NOMO-1 (cell line): ENCODE measurements around the gene TBCK.
"Not testable (repeated sequence)": the region's sequence is repeated elsewhere in the genome, so short reads cannot be mapped to it uniquely, and the experiment has no call there.

Experiments used
- DNase-seq, 2 experiments: peaks; one replicate each; lab custom pipeline; 2025; ENCODE audit not compliant: unreplicated experiment in 2 of 2; lab: John Stamatoyannopoulos, UW

TBCK gene

GRCh38 chr4:106323119-106323518 is 7.1 kb upstream of the TBCK start:
- no peak for DNase-seq

DNA sequence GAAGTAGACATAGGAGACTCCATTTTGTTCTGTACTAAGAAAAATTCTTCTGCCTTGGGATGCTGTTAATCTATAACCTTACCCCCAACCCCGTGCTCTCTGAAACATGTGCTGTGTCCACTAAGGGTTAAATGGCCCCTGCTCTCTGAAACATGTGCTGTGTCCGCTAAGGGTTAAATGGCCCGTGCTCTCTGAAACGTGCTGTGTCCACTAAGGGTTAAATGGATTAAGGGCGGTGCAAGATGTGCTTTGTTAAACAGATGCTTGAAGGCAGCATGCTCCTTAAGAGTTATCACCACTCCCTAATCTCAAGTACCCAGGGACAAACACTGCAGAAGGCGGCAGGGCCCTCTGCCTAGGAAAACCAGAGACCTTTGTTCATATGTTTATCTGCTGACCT is 5.8 kb upstream of the TBCK start:
- DNase-seq, result not testable (repeated sequence)

- DNase-seq, result not testable (repeated sequence)
Observed at GRCh38 chr4:106321168-106321567, 5.2 kb upstream of the TBCK start.

- no peak for DNase-seq
Observed at GRCh38 chr4:106320235-106320634, 4.2 kb upstream of the TBCK start.

GRCh38 chr4:106318511-106318910 is 2.5 kb upstream of the TBCK start:
- no peak for DNase-seq

DNA sequence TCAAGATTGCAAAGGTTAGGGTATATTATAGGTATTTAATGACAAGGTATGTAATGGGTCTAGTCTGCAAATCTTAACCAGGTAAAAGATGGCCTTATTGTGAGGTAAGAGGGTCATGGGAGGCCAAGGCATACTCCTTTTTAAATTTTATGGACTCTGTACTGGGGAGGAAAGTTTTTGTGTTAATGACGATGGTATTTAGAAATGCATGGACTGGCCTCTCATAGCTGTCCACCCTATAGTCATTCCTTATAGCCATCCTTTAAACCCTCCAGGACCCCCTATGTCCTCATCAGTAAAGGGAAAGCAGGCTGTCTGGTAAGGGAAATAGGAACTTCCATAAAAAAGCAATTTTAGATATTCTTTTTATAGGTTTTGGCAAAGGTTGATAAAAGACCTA is 1.8 kb upstream of the TBCK start:
- DNase-seq, result no peak

- DNase-seq, result peak in 1 of 2 experiments; percentile 49
Observed at GRCh38 chr4:106316773-106317409, 882 bp upstream of the TBCK start.

- DNase-seq, result peak; percentile 45 to 50
Observed at GRCh38 chr4:106315476-106315967, 487 bp downstream of the TBCK start.

- no peak for DNase-seq
Observed at GRCh38 chr4:106314960-106315359, 1.0 kb downstream of the TBCK start.

- no peak for DNase-seq
Observed at GRCh38 chr4:106312997-106313522, 2.9 kb downstream of the TBCK start.

DNA sequence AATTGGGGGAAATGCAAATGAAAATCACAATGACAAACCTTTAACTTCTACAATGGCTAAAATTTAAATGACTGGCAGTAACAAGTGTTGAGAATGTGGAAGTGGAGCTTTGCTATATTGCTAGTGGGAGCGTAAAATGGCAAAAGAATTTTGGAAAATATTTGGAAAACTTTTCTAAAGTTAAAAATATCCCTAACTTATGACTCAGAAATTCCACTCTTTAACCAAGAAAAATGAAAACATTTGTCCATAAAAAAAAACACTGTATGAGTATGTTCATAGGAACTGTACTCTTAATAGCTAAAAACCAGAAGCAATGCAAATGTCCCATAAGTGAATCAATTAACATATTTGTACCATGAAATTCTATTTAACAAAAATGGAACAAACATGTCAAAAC is 3.6 kb downstream of the TBCK start:
- DNase-seq, result no peak

- no peak for DNase-seq
Observed at GRCh38 chr4:106306561-106306960, 9.4 kb downstream of the TBCK start.

DNA sequence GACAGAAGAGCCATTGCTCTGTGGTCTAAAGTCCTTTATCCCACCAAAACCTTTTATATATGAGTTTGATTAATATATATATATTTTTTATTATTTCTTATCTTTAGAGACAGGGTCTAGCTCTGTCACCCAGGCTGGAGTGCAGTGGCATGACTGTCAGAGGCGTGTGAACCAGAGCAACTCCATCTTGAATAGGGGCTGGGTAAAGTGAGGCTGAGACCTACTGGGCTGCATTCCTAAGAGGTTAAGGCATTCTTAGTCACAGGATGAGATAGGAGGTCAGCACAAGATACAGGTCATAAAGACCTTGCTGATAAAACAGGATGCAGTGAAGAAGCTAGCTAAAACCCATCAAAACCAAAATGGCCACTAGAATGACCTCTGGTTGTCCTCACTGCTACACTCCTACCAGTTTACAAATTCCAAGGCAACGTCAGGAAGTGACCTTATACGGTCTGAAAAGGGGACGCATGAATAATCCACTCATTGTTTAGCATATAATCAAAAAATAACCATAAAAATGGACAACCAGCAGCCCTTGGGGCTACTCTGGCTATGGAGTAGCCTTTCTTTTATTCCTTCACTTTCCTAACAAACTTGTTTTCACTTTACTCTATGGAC is 10.5 kb downstream of the TBCK start:
- DNase-seq, result no peak

DNA sequence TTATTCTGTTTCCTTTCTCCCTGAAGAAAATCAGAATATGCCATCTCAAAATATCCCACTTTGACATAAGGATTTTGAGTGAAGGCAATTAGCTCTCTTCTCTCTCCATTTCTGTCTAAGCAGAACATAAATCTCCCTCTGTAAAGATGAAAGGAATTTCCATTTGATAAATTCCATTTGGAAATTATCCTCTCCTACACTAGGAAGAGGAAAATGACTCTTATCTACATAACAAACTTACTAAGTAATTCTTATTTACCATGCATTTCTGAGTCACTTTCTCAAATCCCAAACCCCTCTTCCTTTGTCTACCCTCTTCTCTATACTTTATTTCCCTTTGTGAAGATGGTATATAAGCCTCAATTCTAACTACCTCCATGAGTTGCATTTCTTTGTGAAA is 11.4 kb downstream of the TBCK start:
- no peak for DNase-seq

DNA sequence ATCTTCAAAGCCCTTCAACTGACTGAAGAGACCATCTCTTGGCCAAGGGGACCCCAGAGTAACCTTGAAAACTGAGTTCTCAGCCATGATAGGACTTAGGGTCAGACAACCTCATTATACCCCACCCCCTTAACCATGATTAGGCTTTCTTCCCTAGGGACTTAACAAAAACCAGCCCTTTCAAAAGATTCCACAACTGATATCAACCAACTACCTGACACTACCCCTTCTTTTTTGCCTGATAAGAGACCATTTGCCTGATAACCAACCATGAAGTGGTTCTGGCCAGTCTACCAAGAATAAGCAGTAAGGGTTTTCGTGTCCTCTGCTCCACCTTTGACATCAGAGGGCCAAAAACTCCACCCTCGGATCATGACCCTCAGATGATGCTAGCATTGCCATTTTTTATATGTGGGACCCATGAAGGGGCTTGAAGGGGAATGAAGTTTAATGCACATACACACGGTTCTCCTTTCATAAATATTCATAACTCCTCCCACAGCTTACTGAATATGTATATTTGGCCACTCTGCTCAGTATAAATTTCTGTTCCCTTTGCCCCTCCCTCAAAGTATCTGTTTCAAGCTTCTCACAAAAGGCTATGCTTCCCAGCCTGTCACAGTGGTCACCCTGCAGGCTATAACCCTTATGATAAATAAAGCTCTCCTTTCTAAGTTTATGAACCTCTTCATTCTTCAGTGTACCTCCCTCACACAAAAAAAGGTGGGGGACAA is 12.3 kb downstream of the TBCK start:
- DNase-seq, result no peak

DNA sequence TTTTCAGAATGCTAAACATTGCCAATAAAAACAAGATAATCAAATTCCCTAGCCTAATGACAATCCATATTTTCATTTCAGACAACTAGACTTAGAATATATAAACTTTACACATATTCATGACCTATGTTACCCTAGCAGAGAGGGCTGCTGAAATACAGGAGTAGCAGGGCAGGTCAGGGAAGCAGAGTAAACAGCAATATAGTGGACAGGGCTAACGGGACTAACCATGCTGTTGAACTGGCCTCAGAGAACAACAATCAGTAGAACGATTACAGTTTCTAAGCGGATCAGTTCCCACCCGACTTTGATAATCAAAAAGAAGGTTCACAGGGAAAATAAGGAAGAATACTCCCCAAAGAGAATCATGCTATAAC is 14.0 kb downstream of the TBCK start:
- DNase-seq, result no peak

GRCh38 chr4:106301393-106302061 is 14.5 kb downstream of the TBCK start:
- DNase-seq, result no peak

GRCh38 chr4:106299977-106300376 is 16.0 kb downstream of the TBCK start:
- DNase-seq, result no peak

DNA sequence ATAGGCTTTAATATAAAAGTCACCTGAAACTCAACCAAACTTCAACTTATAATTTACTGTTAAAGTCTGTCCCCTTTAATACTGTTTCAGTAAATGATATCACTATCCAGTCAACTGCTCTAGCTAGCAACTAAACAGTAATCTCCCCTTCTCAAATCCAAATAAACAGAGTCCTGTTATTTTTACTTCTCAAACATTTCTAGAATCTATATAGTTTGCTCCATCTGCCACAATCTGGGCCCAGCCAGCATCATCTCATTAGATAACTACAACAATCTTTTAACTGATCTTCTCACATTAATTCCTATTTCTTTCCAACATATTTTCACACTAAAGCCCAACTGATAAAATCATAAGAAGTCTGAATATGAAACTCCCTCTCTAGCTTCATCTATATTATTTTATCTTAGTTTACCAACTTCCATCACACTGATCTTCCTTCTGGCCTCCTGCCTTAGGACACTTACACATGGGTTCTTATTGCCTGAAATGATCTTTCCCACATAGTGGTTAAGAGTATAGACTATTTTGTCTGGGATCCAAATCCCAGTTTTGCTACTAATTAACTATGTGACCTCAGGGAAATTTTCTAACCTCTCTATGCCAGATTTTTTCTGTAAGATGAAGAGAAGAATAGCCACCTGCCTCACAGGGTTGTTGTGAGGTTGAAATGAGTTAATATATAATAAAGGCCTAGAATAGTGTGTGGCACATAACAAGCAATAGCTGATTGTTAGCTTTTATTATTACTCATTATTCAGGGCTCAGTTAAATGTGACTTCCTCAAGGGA is 18.6 kb downstream of the TBCK start:
- DNase-seq, result no peak

DNA sequence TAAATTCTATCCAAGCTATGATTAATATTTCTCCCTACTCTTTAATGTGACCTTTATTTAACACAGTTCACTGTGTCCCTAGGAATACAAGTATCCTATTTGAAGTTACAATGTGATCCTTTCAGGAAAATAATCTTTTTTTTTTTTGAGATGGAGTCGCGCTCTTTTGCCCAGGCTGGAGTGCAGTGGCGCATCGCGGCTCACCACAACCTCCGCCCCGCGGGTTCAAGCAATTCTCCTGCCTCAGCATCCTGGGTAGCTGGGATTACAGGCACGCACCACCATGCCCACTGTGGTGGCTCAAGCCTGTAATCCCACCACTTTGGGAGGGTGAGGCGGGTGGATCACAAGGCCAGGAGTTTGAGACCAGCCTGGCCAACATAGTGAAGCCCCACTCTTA is 21.9 kb downstream of the TBCK start:
- DNase-seq, result no peak
